Stimulated activated CD8-positive, alpha-beta memory T cell treated with anti-CD3 and anti-CD28 coated beads, Interleukin-2, amount 100 ng/mL, for 48 hours (primary cell): Measurements from ENCODE around the gene LDLRAD3.
"Not testable (repeated sequence)": the region's sequence is repeated elsewhere in the genome, so short reads cannot be mapped to it uniquely, and the experiment has no call there.

Experiments
- DNase-seq, 2 donors: peaks; one replicate each; pipeline ENCODE4 v3.0.0-alpha.2; 2020; ENCODE audit warnings: low read depth in 2 of 2

LDLRAD3 gene

DNA sequence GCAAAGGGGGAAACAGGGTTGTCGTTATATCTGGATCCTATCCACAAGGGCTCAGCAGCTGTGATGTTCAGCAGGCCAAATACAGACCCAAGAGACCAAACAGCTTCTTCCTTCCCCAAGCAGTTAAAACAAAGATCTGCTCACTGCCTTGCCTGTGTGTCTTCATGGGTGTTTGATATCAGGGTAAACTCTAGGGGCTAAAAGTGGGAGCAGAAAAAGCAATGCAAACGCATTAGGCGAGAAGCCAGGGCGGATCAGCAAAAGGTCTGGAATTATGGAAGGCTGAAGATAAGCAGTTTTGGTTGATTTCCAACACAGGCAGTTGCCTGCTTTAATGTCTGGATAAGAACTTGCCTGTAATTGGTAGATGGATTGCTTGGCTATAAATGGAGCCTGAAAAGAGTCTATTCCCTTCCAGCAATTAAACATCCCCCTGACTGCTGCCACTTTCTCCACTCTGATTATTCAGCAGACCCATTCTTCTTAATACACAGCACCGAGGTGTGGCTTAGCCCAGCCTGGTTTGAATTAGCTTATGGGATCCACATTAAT, 219.1 kb downstream of the LDLRAD3 start:
- DNase-seq = no peak

DNA sequence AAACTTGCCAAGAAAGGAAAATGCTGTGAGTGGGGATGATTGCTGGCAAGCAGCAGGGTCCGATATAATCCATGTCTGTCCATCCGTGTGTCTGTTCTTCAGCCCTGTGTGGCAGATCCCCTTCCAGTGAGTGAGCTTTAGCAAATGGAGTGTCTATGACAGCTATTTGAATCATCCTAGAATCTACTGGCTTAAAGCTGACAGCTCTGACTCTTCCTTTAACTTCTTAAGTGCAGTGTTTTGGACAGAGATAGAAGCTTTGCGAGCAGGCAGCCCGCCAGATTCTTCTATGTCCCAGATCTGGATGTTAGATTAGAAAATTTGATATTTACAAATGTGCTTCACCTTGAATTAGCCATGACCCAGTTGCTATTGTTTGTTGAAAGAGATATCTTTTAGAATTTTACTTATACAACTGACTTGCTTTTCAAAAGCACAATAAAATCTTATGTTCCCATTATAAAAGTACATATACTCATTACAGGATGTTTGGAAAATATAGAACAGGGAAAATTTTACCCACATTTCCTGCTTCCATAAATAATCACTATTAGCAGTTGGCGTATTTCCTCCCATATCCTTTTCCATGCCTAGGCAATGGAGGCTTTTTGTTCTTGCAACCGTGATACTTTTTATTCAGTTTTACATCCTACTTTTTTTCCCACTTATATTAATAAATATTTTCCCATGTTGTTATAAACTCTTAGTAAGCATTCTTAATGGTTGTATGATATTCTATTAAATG, 220.8 kb downstream of the LDLRAD3 start:
- DNase-seq = no peak

DNA sequence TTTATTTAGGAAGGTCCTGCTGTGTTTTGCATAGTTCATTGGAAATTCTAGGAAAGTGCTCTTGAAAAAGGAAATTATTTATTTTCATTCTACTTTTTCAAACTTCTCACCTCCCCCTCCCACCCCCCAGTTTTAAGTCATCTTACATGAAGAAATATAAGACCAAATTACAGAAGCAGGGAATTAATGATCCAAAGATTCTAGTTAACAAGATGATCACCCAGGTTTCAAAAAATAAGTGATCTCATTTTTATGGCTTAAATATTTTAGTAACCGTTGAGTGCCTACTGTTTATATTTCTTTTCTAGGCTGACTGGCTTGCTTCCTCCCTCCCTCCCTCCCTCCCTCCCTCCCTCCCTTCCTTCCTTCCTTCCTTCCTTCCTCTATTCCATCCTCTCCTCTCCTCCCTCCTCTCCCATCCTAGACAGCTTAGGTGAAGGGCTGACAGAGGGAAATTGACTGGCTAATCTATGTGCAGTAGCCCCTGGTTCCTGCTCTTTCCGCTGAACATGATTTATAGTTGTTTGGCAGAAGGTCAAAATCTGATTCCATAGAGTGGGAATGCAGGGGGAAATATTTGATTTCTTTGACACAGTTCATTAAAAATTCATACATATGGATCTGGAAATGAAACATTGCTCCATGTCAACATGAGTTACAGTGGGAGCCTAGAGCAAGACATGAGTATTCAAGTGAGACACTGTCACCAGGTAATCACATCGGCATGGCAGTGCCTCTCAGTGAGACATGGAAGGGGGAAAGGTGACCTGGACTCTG, 221.9 kb downstream of the LDLRAD3 start:
- no peak for DNase-seq

DNA sequence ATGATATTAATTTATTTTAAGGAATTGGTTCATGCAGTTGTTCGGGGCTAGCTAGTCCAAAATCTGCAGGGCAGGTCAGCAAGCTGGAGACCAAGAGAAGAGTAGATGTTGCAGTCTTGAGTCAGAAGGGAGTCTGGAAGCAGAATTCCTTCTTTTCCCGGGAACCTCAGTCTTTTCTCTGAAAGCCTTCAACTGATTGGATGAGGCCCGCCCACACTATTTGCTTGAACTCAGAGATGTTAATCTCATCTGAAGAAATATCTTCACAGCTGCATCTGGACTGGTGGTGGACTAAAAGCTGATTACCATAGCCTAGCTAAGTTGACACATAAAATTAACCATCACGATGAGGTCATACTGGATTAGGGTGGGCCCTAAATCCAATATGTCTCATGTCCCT, 223.2 kb downstream of the LDLRAD3 start:
- DNase-seq = no peak

DNA sequence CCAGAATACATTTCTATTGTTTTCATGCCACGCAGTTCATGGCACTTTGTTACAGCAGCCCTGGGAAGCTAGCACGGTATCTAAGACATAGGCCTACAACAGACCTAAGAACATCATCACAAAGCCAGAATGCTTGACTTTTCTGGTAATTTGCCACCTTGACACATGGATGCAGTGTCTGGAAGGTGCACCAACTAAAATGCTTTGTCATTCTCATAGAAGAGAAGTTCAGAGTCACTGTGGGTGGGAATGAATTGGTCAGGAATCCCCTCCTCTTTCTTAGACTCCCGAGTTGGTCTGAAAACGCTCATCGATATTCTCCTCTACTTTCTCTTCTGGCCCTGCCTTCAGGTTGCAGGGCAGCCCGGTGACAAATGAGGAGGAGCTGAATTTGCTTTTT, 223.9 kb downstream of the LDLRAD3 start:
- no peak for DNase-seq

DNA sequence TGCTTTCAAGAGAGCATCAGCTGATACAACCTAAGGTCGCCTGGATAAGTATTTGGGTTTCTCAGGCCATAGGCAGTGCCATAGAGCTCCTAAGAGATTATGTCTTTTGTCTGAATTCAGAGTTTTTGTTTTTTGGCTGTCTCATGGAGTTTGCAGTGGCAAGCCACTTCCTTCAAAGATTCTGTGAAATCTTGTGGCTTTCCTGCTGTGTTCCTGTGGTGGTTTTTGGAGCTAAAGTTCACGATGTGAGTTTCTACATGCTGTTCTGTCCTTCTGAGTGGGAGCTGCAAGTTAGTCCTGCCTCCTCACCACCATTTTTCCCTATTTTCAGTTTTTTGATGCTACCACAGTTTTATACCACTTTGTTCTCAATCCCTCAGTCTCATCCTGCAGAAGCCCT, 234.0 kb downstream of the LDLRAD3 start:
- no peak for DNase-seq

DNA sequence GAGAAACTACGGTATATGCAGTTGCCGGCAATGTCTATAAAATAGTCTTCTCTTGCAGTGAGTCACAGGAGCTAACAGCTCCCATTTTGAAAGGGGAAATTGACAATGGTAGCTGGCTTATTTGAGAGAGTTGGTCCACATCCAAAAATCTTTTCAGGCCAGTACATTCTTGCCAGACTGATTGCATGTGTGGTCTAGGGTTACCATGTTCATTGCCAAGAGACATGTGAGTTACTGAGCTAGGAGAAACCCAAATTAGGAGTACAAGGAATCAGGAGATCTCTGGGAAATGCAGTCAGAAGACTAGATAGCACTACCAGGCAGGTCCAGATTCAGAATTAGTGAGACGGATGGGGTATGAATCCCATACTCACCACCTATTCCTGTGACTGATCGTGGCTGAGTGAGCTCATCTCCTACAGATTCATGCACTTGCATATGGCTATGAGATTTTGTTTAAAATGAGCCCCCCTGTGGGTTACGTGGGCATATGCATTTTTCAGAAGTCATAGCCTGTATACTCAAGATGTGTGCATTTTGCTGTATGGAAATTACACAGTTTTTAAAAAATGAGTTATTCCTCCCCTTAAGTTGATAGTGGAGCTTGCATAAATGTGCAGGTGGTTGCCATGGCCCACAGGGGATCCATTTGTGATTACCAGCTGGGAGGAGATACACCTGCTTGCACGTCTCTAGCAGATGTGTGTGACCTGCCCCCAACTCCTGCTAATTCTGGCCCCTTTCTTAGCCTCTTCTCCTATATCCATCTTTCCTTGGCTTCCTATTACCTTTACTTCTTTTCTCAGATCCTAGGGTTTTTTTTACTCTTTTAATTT, 242.7 kb downstream of the LDLRAD3 start:
- DNase-seq = no peak

DNA sequence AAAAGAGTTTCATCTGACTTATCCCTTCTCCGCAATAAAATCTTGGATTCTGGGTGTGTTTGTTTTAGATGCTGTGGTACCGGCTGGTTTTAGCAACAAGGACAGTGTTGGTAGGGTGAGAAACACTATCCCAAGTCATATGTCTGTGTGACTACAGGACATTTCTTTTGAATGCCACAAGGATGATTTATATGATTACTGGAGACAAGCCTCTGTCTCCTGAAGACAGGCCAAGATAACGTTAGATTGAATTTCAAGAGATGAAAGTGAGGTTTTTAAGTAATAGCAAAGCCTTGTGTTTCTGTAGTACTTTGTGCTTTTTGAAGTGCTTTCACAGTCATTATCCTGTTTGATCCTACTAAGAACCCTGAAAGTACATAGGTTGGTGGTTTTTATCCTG, 243.8 kb downstream of the LDLRAD3 start:
- no peak for DNase-seq

DNA sequence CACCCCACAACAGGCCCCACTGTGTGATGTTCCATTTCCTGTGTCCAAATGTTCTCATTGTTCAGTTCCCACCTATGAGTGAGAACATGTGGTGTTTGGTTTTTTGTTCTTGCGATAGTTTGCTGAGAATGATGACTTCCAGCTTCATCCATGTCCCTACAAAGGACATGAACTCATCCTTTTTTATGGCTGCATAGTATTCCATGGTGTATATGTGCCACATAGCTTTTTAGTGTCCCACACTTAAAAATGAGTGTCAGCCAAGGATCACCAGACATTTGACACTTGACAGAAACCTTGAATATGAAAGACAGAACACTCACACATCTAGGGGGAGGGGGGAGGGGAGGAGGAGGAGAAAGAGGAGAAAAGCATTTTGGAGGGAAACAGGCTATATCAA, 245.9 kb downstream of the LDLRAD3 start:
- not testable (repeated sequence) for DNase-seq

DNA sequence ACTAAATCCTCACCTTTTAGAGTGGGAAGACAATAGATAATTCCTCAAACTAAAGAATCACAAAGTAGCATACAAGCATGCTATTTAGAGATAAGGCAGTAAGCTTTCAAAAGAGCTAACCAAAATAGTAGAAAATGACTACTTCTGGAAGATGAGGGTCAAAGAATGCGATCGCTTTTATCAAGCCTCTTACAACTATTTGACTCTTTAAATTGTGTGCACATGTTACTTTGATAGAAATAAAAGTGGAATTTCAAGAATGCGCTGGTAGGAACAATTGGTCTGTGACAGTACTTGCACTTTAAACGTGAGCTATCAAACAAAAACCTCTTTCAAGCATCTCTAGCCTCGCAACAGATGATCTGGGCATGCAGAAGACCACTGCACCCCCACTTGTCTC, 248.1 kb downstream of the LDLRAD3 start:
- DNase-seq = no peak

DNA sequence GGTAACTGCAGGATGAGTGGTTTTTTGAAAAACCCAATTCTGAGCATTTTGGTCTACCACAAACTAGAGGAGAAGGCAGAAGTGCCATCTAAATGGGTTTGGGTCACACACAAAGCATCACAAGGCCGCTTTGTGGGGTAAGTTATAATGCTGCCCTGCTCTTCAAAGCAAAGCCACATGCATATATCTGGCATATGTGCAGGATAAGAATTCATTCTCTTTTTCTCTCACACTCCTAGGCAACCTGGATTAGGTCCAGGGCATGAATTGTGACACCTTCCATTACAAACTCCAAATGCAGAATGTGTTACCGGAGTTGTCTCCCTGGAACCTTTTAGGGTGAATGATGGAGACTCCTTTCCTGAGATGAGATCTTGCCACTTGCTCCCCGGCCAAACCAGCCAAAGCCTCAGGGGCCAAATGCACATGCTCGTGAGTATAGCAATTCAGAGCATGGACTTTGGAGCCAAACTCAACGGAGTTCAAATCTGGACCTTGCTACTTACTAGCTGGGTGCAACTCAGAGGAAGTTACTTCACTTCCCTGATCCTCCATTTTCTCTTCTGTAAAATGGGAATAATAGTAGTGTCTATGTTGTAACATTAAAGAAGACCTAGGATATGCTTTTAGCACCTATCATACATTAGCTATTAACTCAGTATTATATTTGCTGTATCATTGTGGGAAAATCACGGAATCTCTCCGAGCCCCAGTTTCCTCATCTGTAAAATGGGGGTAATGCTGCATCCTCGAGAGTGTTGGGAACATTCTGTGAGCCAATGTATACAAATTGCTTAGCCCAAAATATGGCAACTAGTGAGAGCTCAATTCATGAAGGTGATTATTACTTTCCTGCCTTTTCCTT, 248.8 kb downstream of the LDLRAD3 start:
- DNase-seq = no peak

DNA sequence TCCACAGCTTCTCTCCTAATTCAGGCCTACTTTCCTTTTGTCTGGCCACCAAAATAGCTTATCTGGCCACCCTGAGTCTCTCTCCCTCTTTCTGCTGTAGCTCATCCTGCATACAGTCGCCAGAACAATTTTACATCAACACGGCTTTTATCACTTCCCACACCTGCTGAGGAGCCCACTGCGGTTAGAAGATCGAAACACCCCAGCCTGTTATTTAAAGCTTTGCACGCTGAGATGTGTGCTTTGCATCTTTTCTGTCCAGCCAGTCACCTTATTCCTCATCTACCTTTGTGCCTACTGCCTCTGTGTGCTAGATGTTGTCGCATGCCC, 249.4 kb downstream of the LDLRAD3 start:
- DNase-seq = no peak

DNA sequence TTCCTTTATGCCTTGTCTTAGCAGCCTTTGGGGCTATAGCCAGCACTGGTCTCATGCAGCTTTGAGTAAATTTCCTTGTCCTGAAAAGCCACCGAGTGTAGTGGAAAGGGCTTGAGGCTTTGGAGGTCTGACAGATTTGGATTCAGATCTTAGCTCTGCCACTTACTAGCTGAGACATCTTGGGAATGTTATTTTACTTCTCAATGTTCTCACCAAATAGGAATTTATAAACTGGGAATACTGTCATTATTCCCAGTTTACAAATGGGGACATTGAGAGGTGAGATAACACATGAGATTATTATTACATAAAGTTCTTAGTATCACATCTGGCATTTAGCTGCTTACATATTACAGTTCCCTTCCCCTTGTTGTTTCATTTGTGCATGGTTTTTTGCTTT, 249.9 kb downstream of the LDLRAD3 start:
- no peak for DNase-seq

DNA sequence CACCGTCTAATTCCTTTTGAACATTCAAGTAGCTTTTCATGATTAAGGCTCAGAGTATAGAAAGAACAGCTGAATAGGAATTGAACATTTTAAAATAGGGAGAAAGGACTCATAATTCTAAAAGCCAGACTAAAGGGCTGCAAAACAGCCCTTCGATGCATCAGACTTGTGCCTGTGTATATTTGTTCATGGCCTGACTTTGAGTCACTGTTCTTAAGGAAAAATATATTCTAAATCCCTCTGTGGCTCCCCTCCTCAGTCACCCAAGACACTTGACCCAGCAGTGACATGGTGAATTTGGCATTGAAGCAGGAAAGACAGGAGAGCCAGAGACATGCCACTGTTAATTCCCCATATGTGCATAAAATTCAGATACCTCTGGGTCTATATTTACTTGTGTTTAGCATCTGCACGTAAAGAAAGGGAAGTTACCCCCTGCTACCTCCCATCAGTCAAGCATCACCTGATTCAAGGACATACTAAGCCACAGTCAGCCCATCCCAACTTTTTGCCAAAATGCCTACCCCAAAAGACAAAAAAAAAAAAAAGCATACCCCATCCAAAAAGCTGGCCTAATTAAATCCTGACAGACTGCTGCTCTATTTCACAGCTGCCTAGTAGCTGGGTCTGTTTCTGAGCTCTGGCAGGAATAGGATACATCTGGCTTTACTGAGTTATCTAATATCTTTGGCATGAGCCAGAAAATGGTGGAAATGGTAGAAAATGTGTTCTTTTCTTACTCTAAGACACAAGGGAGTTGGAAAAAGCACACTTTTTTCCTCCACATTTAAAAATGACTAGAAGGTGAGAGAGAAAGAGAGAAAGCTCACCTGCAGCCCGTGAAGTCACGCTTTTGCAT, 251.9 kb downstream of the LDLRAD3 start:
- DNase-seq = no peak

DNA sequence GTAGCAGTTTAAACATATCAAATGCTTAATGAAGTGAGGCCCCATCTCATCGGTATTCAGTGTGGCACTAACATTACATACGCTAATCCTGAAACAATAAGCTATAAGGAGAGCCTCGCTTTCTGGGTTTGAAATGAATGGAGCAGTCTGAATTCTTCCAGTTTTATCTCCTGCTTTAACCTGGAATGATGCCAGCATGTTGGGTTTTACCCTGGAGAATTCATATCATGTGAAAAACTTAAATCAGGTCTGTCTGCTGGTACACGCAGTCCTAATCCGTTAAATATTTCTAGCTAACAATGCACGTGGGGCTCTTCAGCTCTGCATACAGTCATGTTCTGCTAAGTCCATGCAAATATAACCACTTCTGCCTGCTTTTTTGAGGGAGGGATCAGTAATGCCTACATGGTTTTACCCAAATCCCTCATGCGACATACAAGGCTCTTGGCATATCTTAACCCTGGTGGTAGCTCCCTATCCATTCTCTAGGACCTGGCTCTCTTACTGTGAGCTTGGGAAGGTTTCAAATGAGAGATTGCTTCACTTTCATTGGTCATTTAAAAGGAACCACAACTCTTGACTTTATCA, 252.6 kb downstream of the LDLRAD3 start:
- no peak for DNase-seq

DNA sequence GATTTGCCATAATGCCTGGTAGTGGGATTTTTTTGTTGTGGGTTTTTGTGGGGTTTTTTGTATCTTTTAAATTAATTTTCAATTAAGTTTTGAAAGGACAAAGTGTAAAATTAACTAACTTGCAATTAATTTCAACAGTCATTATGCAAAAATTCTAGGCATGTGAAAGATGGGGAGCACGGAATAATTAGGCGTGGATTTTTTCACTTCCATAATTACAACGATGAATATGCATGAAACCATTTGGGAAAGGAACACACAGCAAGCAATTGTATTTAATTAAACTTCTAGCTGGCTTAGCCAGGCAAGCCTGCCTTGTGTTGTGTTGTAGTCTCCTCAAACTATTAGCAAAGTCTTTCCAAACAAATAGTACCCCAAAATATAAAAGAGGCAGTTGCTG, 257.5 kb downstream of the LDLRAD3 start:
- DNase-seq = no peak

DNA sequence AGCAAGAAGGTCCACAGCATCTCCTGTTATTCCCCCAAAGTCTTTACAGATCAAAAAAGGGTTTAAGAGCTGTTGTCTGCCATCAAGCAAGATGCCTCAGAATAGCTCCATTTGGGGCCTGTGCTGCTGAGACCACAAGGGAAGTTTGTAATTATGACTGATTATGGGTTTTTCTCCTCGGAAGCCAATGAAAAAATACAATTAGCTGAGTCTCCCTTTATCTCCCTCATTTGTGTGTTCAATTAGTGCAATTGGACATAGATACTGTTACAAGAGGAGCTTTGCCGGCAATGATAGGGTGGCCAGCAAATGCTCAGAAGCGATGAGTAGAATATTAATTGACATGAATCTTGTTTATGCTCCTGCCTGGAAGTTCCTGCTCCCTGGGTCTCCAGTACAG, 261.7 kb downstream of the LDLRAD3 start:
- DNase-seq = no peak

DNA sequence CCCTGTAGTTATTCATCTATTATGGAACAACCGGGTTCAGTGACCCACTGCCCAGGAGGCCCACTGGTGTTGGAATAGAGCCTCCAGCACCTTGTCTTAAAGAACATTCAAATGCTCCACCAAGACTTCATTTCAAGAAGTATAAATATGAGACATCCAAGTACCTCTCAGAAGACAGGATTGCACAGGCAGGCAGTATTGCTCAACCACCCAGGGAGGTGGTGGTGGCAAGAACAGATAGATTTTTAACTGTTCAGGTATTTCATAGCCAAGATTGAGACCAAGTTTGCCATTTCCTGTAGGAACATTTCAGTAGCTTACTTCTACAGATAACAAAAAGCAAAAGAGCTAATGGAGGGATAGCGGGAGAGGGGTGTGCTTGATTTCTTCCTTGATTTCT, 266.7 kb downstream of the LDLRAD3 start:
- no peak for DNase-seq

DNA sequence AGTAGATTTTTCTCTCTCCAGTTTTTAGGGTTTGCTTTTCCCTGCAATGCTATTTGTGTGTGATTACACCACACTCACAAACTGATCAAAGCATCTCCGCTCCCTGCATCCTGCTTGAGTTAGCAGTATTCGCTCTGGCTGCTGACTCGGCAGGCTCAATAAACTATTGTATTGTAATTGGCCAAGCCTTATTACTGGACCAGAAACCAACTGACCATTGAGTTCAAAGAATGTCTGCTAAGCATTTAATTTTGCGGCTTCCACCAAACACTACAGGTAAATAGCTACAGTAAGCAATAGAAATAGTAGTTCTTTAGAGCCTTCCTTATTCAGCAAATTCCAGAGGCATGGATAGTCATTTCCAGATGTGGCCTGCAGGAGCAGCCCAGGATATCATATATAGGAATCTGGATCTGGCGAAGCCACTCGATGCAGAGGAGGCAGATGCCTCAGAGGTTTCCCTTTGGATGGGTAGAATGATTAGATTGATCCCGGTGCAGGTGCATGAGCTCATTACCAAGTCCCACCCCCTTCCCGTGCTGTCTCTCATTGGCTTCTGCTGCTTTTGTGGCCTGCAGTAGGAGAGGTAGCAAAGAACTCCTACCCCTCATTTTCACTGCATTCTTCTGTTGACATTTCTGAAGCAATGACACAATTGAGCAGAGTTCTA, 268.0 kb downstream of the LDLRAD3 start:
- no peak for DNase-seq
